ENCODE measurements around the gene FANCL.
"Not testable (repeated sequence)": the region's sequence is repeated elsewhere in the genome, so short reads cannot be mapped to it uniquely, and the experiment has no call there.

DNA sequence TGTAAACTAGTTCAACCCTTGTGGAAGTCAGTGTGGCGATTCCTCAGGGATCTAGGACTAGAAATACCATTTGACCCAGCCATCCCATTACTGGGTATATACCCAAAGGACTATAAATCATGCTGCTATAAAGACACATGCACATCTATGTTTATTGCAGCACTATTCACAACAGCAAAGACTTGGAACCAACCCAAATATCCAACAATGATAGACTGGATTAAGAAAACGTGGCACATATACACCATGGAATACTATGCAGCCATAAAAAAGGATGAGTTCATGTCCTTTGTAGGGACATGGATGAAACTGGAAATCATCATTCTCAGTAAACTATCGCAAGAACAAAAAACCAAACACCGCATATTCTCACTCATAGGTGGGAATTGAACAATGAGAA lies 63.9 kb downstream of the FANCL start:
- TF ChIP-seq, protein P1, sequence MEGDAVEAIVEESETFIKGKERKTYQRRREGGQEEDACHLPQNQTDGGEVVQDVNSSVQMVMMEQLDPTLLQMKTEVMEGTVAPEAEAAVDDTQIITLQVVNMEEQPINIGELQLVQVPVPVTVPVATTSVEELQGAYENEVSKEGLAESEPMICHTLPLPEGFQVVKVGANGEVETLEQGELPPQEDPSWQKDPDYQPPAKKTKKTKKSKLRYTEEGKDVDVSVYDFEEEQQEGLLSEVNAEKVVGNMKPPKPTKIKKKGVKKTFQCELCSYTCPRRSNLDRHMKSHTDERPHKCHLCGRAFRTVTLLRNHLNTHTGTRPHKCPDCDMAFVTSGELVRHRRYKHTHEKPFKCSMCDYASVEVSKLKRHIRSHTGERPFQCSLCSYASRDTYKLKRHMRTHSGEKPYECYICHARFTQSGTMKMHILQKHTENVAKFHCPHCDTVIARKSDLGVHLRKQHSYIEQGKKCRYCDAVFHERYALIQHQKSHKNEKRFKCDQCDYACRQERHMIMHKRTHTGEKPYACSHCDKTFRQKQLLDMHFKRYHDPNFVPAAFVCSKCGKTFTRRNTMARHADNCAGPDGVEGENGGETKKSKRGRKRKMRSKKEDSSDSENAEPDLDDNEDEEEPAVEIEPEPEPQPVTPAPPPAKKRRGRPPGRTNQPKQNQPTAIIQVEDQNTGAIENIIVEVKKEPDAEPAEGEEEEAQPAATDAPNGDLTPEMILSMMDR (conservative IDR thresholded peaks at IDR 0.05 in 1 of 2, IDR thresholded peaks at IDR 0.05 in 1 of 2; ENCODE audit: extremely low read depth in 1 of 2, insufficient read depth in 1 of 2, low read depth in 1 of 2, low read length in 2 of 2), result not testable (repeated sequence)
- TF ChIP-seq EZH2 (IDR thresholded peaks at IDR 0.05; ENCODE audit: borderline replicate concordance, low read length), result not testable (repeated sequence)
